ENCODE measurements around the gene GNG12. TPM values are rescaled to one million over a fixed set of nuclear protein-coding genes. Genes with fewer than 3 reads are reported as not detected.

GNG12 gene
- polyA plus RNA-seq, 3 donors = 0.03 TPM; not detected in 2

GRCh38 chr1:67802565-67802964 is 30.7 kb downstream of the GNG12 start:
- Mint-ChIP-seq H3K9me3 (peaks cover 0 to 4% (median 3%) of the 10 kb centered on the region in 7 donors), H3K4me1 (no peaks in the 10 kb centered on the region), H3K4me3 (no peak overlapping the region), H3K27ac (no peak overlapping the region), H3K27me3 (ENCODE audit: low read depth in 3 of 3) (peaks cover 3 to 10% (median 5%) of the 10 kb centered on the region in 3 donors), H3K36me3 (no peaks in the 10 kb centered on the region)
- no peak for TF ChIP-seq CTCF (IDR thresholded peaks at IDR 0.05)
- DNase-seq = no peak
- Histone ChIP-seq H3K27ac (ENCODE audit: low read depth in 1 of 2, low read length in 2 of 2) (no peak overlapping the region), H3K4me2 (replicated peaks; ENCODE audit: extremely low read depth, low read length, poor library complexity, severe bottlenecking) (no peak overlapping the region), H3K4me3 (replicated peaks in 1 of 3; ENCODE audit: low read depth in 2 of 3, low read length in 3 of 3) (no peak overlapping the region), H2AFZ (ENCODE audit: insufficient read depth, low read depth, low read length, poor library complexity, severe bottlenecking) (no peak overlapping the region), H3K9me3 (replicated peaks in 1 of 2; ENCODE audit: control insufficient read depth in 1 of 2, insufficient read depth in 1 of 2, low read length in 2 of 2) (no peaks in the 10 kb centered on the region), H4K20me1 (ENCODE audit: insufficient read depth, low read length) (no peaks in the 10 kb centered on the region), H3K27me3 (ENCODE audit: control insufficient read depth in 2 of 2, insufficient read depth in 2 of 2, low read length in 2 of 2) (no peaks in the 10 kb centered on the region), H3K79me2 (ENCODE audit: insufficient read depth, low read length) (no peaks in the 10 kb centered on the region), H3K36me3 (replicated peaks in 1 of 2; ENCODE audit: control insufficient read depth in 1 of 2, insufficient read depth in 2 of 2, low read length in 2 of 2) (no peaks in the 10 kb centered on the region), H3K4me1 (ENCODE audit: control insufficient read depth in 1 of 2, insufficient read depth in 2 of 2, low read length in 2 of 2) (no peaks in the 10 kb centered on the region), H3K9ac (ENCODE audit: insufficient read depth, low read length, poor library complexity, severe bottlenecking) (no peak overlapping the region)
- intact Hi-C loops (cut with micrococcal nuclease) = no loop called here
- WGBS (ENCODE audit: insufficient coverage) = 76% methylated on average over 2 of the region's 3 CpGs

GRCh38 chr1:67801903-67802302 is 31.4 kb downstream of the GNG12 start:
- TF ChIP-seq CTCF (IDR thresholded peaks at IDR 0.05) = no peak
- peaks cover 0 to 5% (median 4%) of the 10 kb centered on the region in 7 donors for H3K9me3 Mint-ChIP-seq

More at GRCh38 chr1:67801903-67802302, 31.4 kb downstream of the GNG12 start:
- no peaks in the 10 kb centered on the region for H3K4me1 ChIP-seq (ENCODE audit: control insufficient read depth in 1 of 2, insufficient read depth in 2 of 2, low read length in 2 of 2)
- H3K9me3 ChIP-seq (replicated peaks in 1 of 2; ENCODE audit: control insufficient read depth in 1 of 2, insufficient read depth in 1 of 2, low read length in 2 of 2) = peaks cover 0 to under 1% of the 10 kb centered on the region in 2 donors
- no peaks in the 10 kb centered on the region for H3K79me2 ChIP-seq (ENCODE audit: insufficient read depth, low read length)
- no peaks in the 10 kb centered on the region for H3K27me3 ChIP-seq (ENCODE audit: control insufficient read depth in 2 of 2, insufficient read depth in 2 of 2, low read length in 2 of 2)
- H3K4me2 ChIP-seq (replicated peaks; ENCODE audit: extremely low read depth, low read length, poor library complexity, severe bottlenecking) = no peak overlapping the region
- no peak overlapping the region for H3K27ac ChIP-seq (ENCODE audit: low read depth in 1 of 2, low read length in 2 of 2)
- intact Hi-C loops (cut with micrococcal nuclease) = no loop called here
- no peak overlapping the region for H3K9ac ChIP-seq (ENCODE audit: insufficient read depth, low read length, poor library complexity, severe bottlenecking)
- no peak overlapping the region for H3K4me3 ChIP-seq (replicated peaks in 1 of 3; ENCODE audit: low read depth in 2 of 3, low read length in 3 of 3)
- H2AFZ ChIP-seq (ENCODE audit: insufficient read depth, low read depth, low read length, poor library complexity, severe bottlenecking) = no peak overlapping the region
- no peaks in the 10 kb centered on the region for H3K36me3 Mint-ChIP-seq
- H4K20me1 ChIP-seq (ENCODE audit: insufficient read depth, low read length) = no peaks in the 10 kb centered on the region
- peaks cover 3 to 10% (median 5%) of the 10 kb centered on the region in 3 donors for H3K27me3 Mint-ChIP-seq (ENCODE audit: low read depth in 3 of 3)
- no peak for DNase-seq
- no peaks in the 10 kb centered on the region for H3K36me3 ChIP-seq (replicated peaks in 1 of 2; ENCODE audit: control insufficient read depth in 1 of 2, insufficient read depth in 2 of 2, low read length in 2 of 2)
- H3K27ac Mint-ChIP-seq = no peak overlapping the region
- no peaks in the 10 kb centered on the region for H3K4me1 Mint-ChIP-seq
- no peak overlapping the region for H3K4me3 Mint-ChIP-seq

Data from CD14-positive monocyte (primary cell).